Activated CD8-positive, alpha-beta T cell treated with anti-CD3 and anti-CD28 coated beads for 36 hours (primary cell): ENCODE results near the gene RABAC1. TPM values are rescaled to one million over a fixed set of nuclear protein-coding genes. Genes with fewer than 3 reads are reported as not detected.
"Not testable (repeated sequence)": the region's sequence is repeated elsewhere in the genome, so short reads cannot be mapped to it uniquely, and the experiment has no call there.

Experiments used
- ATAC-seq: fragments of 200-7000 bp; cut with Tn5 transposase; one replicate; pipeline ENCODE4 v1.10.0; 2021; ENCODE audit warnings: mild to moderate bottlenecking, moderate library complexity
- CTCF ChIA-PET: fragments of 350-600 bp; sonication (Branson Sonifier 250); formaldehyde crosslinking; loops from one replicate; lab custom pipeline; 2021; ENCODE audit warnings: antibody characterized with exemption; lab: Charles Lee
- POLR2A ChIA-PET: fragments of 350-600 bp; sonication (Branson Sonifier 250); formaldehyde crosslinking; loops from one replicate; lab custom pipeline; 2021; ENCODE audit warnings: antibody characterized with exemption; lab: Charles Lee
- DNase-seq: peaks from one replicate; pipeline ENCODE4 v3.0.0-alpha.2; 2020
- H3K27ac Mint-ChIP-seq: one replicate; pipeline ENCODE4 v1.8.0; 2021; ENCODE audit warnings: mild to moderate bottlenecking, mixed read lengths
- H3K27me3 Mint-ChIP-seq: one replicate; pipeline ENCODE4 v1.8.0; 2021; ENCODE audit warnings: mixed read lengths
- H3K36me3 Mint-ChIP-seq: one replicate; pipeline ENCODE4 v1.8.0; 2021; ENCODE audit warnings: low read depth, mixed read lengths
- H3K4me1 Mint-ChIP-seq: one replicate; pipeline ENCODE4 v1.8.0; 2021; ENCODE audit warnings: low read depth, mixed read lengths
- H3K4me3 Mint-ChIP-seq: one replicate; pipeline ENCODE4 v1.8.0; 2021; ENCODE audit warnings: mild to moderate bottlenecking, moderate library complexity, mixed read lengths
- H3K9me3 Mint-ChIP-seq: one replicate; pipeline ENCODE4 v1.8.0; 2021; ENCODE audit warnings: mixed read lengths
- CTCF ChIP-seq: fragments of 200-600 bp; IDR thresholded peaks from one replicate; pipeline ENCODE4 v1.8.0; 2022; ENCODE audit warnings: antibody characterized with exemption, mild to moderate bottlenecking
- intact Hi-C: fragments of 100-400 bp; cut with micrococcal nuclease; formaldehyde crosslinking; loops from one replicate; pipeline ENCODE4 v1.10.0; 2022
- total RNA-seq, 2 experiments: library from RNA; stranded (reverse); gene quantifications; one replicate each; pipeline ENCODE4 v1.2.3, GENCODE V29; 2021

Gene RABAC1
- total RNA-seq, 2 experiments from 2014 or later, result 49.6 to 52.4 TPM

- H3K27me3 Mint-ChIP-seq, result peaks cover 8% of the 10 kb centered on the region
- ATAC-seq, result no peak
- DNase-seq, result peak; percentile 38
- peak overlapping the region; percentile 94 for H3K27ac Mint-ChIP-seq
- TF ChIP-seq CTCF, result no peak
- ChIA-PET POLR2A (interaction anchor here (1.0 to 5.2 kb wide), 8 partner anchors 15 to 85 kb away, joined by 3 to 78 read pairs (median 22); partner anchors contain the start of genes ARHGEF1, CD79A, ERFL and RABAC1), CTCF (interaction anchor here (1.0 to 9.8 kb wide), 7 partner anchors 7 to 72 kb away, joined by 6 to 110 read pairs (median 9); partner anchors contain the start of gene RABAC1)
- H3K9me3 Mint-ChIP-seq, result no peaks in the 10 kb centered on the region
- H3K4me1 Mint-ChIP-seq, result peaks cover 57% of the 10 kb centered on the region
- no peak overlapping the region for H3K4me3 Mint-ChIP-seq
- H3K36me3 Mint-ChIP-seq, result peaks cover 3% of the 10 kb centered on the region
- intact Hi-C loops, result no loop called here
Measured at GRCh38 chr19:41944336-41944735, 14.8 kb downstream of the RABAC1 start.

GRCh38 chr19:41941410-41942202, 17.5 kb downstream of the RABAC1 start:
- ATAC-seq, result no peak
- DNase-seq, result no peak
- no peak for TF ChIP-seq CTCF
- peak overlapping the region; percentile 62 for H3K27ac Mint-ChIP-seq
- peak overlapping the region; percentile 55 for H3K4me3 Mint-ChIP-seq
- no peaks in the 10 kb centered on the region for H3K9me3 Mint-ChIP-seq
- intact Hi-C loops, result no loop called here
- peaks cover 3% of the 10 kb centered on the region for H3K36me3 Mint-ChIP-seq
- POLR2A ChIA-PET, result interaction anchor here (0.8 to 3.4 kb wide), 6 partner anchors 11 to 81 kb away, joined by 3 to 22 read pairs (median 6); partner anchors contain the start of genes ERFL and RPS19
- H3K27me3 Mint-ChIP-seq, result peaks cover 11% of the 10 kb centered on the region
- peaks cover 47% of the 10 kb centered on the region for H3K4me1 Mint-ChIP-seq
- CTCF ChIA-PET, result interaction anchor here (1.4 to 4.2 kb wide), 3 partner anchors 10 to 83 kb away, joined by 3 to 18 read pairs (median 15); partner anchors contain the start of gene RABAC1

- Mint-ChIP-seq H3K36me3 (peaks cover 3% of the 10 kb centered on the region), H3K27me3 (peaks cover 13% of the 10 kb centered on the region), H3K4me1 (peaks cover 47% of the 10 kb centered on the region), H3K27ac (peak overlapping the region; percentile 90), H3K4me3 (peak overlapping the region; percentile 78), H3K9me3 (no peaks in the 10 kb centered on the region)
- no peak for TF ChIP-seq CTCF
- DNase-seq (no peak), ATAC-seq (no peak)
- ChIA-PET CTCF (interaction anchor here (2.5 to 4.2 kb wide), 2 partner anchors 11 to 18 kb away, joined by 15 to 18 read pairs; partner anchors contain the start of gene RABAC1), POLR2A (interaction anchor here (0.8 to 3.4 kb wide), 3 partner anchors 11 to 81 kb away, joined by 4 to 22 read pairs (median 12); partner anchors contain the start of gene RPS19)
- intact Hi-C loops, result no loop called here
Measured at GRCh38 chr19:41940731-41941409, 18.3 kb downstream of the RABAC1 start.

- H3K27ac Mint-ChIP-seq, result peak overlapping the region; percentile 90
- DNase-seq (peak; percentile 69), ATAC-seq (peak; percentile 50)
- peaks cover 3% of the 10 kb centered on the region for H3K36me3 Mint-ChIP-seq
- TF ChIP-seq CTCF, result no peak
- intact Hi-C loops, result no loop called here
- H3K4me3 Mint-ChIP-seq, result peak overlapping the region; percentile 78
- POLR2A ChIA-PET, result interaction anchor here (0.8 to 3.4 kb wide), 5 partner anchors 56 to 80 kb away, joined by 3 to 22 read pairs (median 5); partner anchors contain the start of gene RPS19
- H3K9me3 Mint-ChIP-seq, result no peaks in the 10 kb centered on the region
- H3K27me3 Mint-ChIP-seq, result peaks cover 17% of the 10 kb centered on the region
- peaks cover 44% of the 10 kb centered on the region for H3K4me1 Mint-ChIP-seq
- CTCF ChIA-PET, result no interaction called here
Measured at GRCh38 chr19:41939861-41940730, 19.0 kb downstream of the RABAC1 start.

GRCh38 chr19:41939209-41939608, 19.9 kb downstream of the RABAC1 start:
- H3K27ac Mint-ChIP-seq, CTCF ChIA-PET, ATAC-seq, H3K36me3 Mint-ChIP-seq, H3K9me3 Mint-ChIP-seq, DNase-seq, H3K4me3 Mint-ChIP-seq, intact Hi-C loops: not testable (repeated sequence)
- POLR2A ChIA-PET, result interaction anchor here (0.8 to 1.2 kb wide), 3 partner anchors 55 to 79 kb away, joined by 3 to 5 read pairs (median 4); partner anchors contain the start of gene RPS19
- Mint-ChIP-seq H3K4me1 (peaks cover 46% of the 10 kb centered on the region), H3K27me3 (peaks cover 18% of the 10 kb centered on the region)
